K562 (cell line): ENCODE results near the gene SERTAD2. TPM values are rescaled to one million over a fixed set of nuclear protein-coding genes. Genes with fewer than 3 reads are reported as not detected.

Experiments
- CHCHD3 ChIP-seq: fragments of 250-450 bp; sonication (Bioruptor Pico); IDR thresholded peaks from 2 replicates; pipeline ENCODE4 v2.1.2; 2022; ENCODE audit warnings: mild to moderate bottlenecking
- CTBP1 ChIP-seq: fragments of 450-650 bp; IDR thresholded peaks from 2 replicates; pipeline ENCODE4 v1.6.1; 2016; ENCODE audit warnings: borderline replicate concordance
- EP400 ChIP-seq: fragments of 450-650 bp; IDR thresholded peaks from 2 replicates; pipeline ENCODE4 v1.6.1; 2017; ENCODE audit warnings: antibody characterized with exemption, mild to moderate bottlenecking, moderate library complexity
- GABPB1 ChIP-seq: sonication (generic); formaldehyde crosslinking; IDR thresholded peaks from 2 replicates; pipeline ENCODE4 v1.8.0; 2022; ENCODE audit warnings: mild to moderate bottlenecking, missing genetic modification reagents
- HNRNPL ChIP-seq: fragments of 200-400 bp; formaldehyde crosslinking; IDR thresholded peaks from 2 replicates; pipeline ENCODE4 v1.6.1; 2017; ENCODE audit warnings: low read depth, mild to moderate bottlenecking, low read length
- KAT7 ChIP-seq: sonication (generic); formaldehyde crosslinking; IDR thresholded peaks from 2 replicates; pipeline ENCODE4 v1.8.0; 2022; ENCODE audit warnings: missing genetic modification reagents, mild to moderate bottlenecking, borderline replicate concordance
- MIER1 ChIP-seq: fragments of 450-650 bp; IDR thresholded peaks from 2 replicates; pipeline ENCODE4 v1.6.1; 2016; ENCODE audit warnings: antibody characterized with exemption, mild to moderate bottlenecking, low read depth
- POLR2H ChIP-seq: IDR thresholded peaks from 2 replicates; pipeline ENCODE4 v1.6.1; 2016; ENCODE audit warnings: missing genetic modification characterization, low read depth, mild to moderate bottlenecking, control low read depth, missing compliant biosample characterization, moderate library complexity
- SMAD4 ChIP-seq: fragments of 250-450 bp; sonication (Bioruptor Pico); conservative IDR thresholded peaks from 2 replicates; pipeline ENCODE4 v1.8.0; 2021; ENCODE audit warnings: inconsistent platforms, mild to moderate bottlenecking, moderate library complexity
- STAT5B ChIP-seq: fragments of 250-450 bp; sonication (Bioruptor Pico); IDR thresholded peaks from 2 replicates; pipeline ENCODE4 v1.8.0; 2021; ENCODE audit warnings: mild to moderate bottlenecking, inconsistent platforms
- ZNF561 ChIP-seq: fragments of 450-650 bp; formaldehyde crosslinking; conservative IDR thresholded peaks from 2 replicates; pipeline ENCODE4 v1.4.0; 2020; ENCODE audit warnings: mild to moderate bottlenecking, moderate library complexity
- polyA plus RNA-seq, 8 experiments: library from polyadenylated mRNA; depleted of rRNA in 4 of 8; stranded (reverse) in 5 of 8; unstranded in 3 of 8; fragments of >200 nt; fragmentation: Nextera tagmentation in 2 of 8; fragmentation: Illumina TruSeq in 1 of 8; extraction: Ambion mirVana in 2 of 8; extraction: Trizol in 1 of 8; gene quantifications; 2 replicates each; pipeline versions ENCODE4 v1.2.1 to v1.2.3, GENCODE V29; 2011 to 2014; ENCODE audit warnings: inconsistent platforms in 1 of 8, missing spikeins in 1 of 8
- total RNA-seq, 7 experiments: library from RNA; depleted of rRNA in 6 of 7; stranded (reverse); fragments of >200 nt in 6 of 7; fragmentation: Illumina TruSeq in 2 of 7; extraction: Trizol in 2 of 7; gene quantifications; 2 replicates each; pipeline versions ENCODE4 v1.2.1 to v1.2.3, GENCODE V29; 2011 to 2021; ENCODE audit warnings: low replicate concordance in 1 of 7
- TF ChIP-seq, protein P1 (sequence below): fragments of 250-450 bp; sonication (Bioruptor Pico); IDR thresholded peaks from 2 replicates; pipeline ENCODE4 v1.4.0; 2020
- TF ChIP-seq, protein P2 (sequence below): IDR thresholded peaks from 2 replicates; pipeline ENCODE4 v1.6.1; 2012; ENCODE audit warnings: low read depth, low read length, improper control_type of control experiment, borderline replicate concordance
- TF ChIP-seq, protein P3 (sequence below), 2 experiments: fragments of 450-650 bp; IDR thresholded peaks; 2 replicates each; pipeline ENCODE4 v1.6.1; 2018; ENCODE audit warnings: mild to moderate bottlenecking in 2 of 2, low read depth in 1 of 2; ENCODE audit not compliant: partially characterized antibody in 2 of 2
- TF ChIP-seq, protein P4 (sequence below): fragments of 450-650 bp; formaldehyde crosslinking; IDR thresholded peaks from 2 replicates; pipeline ENCODE4 v1.4.0; 2022; ENCODE audit warnings: mild to moderate bottlenecking, moderate library complexity

SERTAD2 gene
- total and polyA plus RNA-seq, 9 of the 15 experiments (the other 6 are each of a cell fraction or from before 2014, with no cell fraction given), result 3.0 to 12.5 (median 6.1) TPM

DNA sequence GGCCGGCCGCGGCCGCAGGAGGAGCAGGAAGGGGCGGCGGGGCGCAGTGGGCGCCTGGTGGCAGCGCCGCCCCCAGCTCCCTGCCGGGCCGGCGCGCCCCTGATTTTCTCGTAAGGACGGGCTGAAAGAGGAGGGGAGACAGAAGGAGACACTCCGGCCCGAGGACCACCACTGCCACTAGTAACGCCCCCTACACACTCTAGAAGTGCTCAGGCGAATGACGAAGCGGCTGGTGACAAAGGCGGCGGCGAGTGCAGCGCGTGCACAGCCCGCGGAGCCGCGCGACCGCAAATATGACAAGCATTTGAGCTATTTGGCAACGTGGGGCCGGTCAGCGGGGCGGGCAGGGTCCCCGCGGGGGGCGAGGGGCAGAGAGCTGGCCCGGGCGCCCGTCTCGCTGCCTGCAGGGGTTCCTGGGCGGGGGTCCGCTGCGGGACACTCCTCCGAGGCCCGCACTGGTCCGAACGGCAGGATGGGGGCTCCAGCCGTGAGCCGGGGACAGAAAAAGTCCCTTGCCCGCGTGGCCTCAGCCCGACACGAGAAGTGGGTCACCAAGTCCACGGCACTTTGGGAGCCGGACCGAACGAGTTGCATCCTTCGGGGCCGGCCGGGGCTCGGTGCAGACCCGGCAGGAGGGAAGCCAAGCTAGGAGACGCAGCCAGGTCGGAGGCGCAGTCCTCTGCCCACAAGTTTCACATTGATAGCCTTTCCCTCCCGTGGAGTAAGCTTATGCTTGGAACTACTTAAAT, 524 bp upstream of the SERTAD2 start (continued):
- TF ChIP-seq KAT7, result peak; percentile 71
- no peak for TF ChIP-seq CHCHD3 (CRISPR knock-in tag)
- no peak for TF ChIP-seq MIER1
- TF ChIP-seq STAT5B (CRISPR knock-in tag), result no peak
- TF ChIP-seq EP400, result 0 out of 2 replicates have a peak, but pooled peaks have one; percentile 39
- TF ChIP-seq, protein P1, sequence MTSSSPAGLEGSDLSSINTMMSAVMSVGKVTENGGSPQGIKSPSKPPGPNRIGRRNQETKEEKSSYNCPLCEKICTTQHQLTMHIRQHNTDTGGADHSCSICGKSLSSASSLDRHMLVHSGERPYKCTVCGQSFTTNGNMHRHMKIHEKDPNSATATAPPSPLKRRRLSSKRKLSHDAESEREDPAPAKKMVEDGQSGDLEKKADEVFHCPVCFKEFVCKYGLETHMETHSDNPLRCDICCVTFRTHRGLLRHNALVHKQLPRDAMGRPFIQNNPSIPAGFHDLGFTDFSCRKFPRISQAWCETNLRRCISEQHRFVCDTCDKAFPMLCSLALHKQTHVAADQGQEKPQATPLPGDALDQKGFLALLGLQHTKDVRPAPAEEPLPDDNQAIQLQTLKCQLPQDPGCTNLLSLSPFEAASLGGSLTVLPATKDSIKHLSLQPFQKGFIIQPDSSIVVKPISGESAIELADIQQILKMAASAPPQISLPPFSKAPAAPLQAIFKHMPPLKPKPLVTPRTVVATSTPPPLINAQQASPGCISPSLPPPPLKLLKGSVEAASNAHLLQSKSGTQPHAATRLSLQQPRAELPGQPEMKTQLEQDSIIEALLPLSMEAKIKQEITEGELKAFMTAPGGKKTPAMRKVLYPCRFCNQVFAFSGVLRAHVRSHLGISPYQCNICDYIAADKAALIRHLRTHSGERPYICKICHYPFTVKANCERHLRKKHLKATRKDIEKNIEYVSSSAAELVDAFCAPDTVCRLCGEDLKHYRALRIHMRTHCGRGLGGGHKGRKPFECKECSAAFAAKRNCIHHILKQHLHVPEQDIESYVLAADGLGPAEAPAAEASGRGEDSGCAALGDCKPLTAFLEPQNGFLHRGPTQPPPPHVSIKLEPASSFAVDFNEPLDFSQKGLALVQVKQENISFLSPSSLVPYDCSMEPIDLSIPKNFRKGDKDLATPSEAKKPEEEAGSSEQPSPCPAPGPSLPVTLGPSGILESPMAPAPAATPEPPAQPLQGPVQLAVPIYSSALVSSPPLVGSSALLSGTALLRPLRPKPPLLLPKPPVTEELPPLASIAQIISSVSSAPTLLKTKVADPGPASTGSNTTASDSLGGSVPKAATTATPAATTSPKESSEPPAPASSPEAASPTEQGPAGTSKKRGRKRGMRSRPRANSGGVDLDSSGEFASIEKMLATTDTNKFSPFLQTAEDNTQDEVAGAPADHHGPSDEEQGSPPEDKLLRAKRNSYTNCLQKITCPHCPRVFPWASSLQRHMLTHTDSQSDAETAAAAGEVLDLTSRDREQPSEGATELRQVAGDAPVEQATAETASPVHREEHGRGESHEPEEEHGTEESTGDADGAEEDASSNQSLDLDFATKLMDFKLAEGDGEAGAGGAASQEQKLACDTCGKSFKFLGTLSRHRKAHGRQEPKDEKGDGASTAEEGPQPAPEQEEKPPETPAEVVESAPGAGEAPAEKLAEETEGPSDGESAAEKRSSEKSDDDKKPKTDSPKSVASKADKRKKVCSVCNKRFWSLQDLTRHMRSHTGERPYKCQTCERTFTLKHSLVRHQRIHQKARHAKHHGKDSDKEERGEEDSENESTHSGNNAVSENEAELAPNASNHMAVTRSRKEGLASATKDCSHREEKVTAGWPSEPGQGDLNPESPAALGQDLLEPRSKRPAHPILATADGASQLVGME (CRISPR knock-in tag), result no peak
- no peak for TF ChIP-seq ZNF561 (CRISPR knock-in tag)
- TF ChIP-seq, protein P2, sequence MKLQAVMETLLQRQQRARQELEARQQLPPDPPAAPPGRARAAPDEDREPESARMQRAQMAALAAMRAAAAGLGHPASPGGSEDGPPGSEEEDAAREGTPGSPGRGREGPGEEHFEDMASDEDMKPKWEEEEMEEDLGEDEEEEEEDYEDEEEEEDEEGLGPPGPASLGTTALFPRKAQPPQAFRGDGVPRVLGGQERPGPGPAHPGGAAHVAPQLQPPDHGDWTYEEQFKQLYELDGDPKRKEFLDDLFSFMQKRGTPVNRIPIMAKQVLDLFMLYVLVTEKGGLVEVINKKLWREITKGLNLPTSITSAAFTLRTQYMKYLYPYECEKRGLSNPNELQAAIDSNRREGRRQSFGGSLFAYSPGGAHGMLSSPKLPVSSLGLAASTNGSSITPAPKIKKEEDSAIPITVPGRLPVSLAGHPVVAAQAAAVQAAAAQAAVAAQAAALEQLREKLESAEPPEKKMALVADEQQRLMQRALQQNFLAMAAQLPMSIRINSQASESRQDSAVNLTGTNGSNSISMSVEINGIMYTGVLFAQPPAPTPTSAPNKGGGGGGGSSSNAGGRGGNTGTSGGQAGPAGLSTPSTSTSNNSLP, result no peak
- peak; percentile 51; the same call in 1 of the 2 replicates for TF ChIP-seq CTBP1
- TF ChIP-seq, protein P3, sequence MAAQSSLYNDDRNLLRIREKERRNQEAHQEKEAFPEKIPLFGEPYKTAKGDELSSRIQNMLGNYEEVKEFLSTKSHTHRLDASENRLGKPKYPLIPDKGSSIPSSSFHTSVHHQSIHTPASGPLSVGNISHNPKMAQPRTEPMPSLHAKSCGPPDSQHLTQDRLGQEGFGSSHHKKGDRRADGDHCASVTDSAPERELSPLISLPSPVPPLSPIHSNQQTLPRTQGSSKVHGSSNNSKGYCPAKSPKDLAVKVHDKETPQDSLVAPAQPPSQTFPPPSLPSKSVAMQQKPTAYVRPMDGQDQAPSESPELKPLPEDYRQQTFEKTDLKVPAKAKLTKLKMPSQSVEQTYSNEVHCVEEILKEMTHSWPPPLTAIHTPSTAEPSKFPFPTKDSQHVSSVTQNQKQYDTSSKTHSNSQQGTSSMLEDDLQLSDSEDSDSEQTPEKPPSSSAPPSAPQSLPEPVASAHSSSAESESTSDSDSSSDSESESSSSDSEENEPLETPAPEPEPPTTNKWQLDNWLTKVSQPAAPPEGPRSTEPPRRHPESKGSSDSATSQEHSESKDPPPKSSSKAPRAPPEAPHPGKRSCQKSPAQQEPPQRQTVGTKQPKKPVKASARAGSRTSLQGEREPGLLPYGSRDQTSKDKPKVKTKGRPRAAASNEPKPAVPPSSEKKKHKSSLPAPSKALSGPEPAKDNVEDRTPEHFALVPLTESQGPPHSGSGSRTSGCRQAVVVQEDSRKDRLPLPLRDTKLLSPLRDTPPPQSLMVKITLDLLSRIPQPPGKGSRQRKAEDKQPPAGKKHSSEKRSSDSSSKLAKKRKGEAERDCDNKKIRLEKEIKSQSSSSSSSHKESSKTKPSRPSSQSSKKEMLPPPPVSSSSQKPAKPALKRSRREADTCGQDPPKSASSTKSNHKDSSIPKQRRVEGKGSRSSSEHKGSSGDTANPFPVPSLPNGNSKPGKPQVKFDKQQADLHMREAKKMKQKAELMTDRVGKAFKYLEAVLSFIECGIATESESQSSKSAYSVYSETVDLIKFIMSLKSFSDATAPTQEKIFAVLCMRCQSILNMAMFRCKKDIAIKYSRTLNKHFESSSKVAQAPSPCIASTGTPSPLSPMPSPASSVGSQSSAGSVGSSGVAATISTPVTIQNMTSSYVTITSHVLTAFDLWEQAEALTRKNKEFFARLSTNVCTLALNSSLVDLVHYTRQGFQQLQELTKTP (IDR thresholded peaks at IDR 0.05; ENCODE audit: low read depth in 1 of 2, partially characterized antibody in 2 of 2), result no peak
- no peak for TF ChIP-seq HNRNPL
- TF ChIP-seq, protein P4, sequence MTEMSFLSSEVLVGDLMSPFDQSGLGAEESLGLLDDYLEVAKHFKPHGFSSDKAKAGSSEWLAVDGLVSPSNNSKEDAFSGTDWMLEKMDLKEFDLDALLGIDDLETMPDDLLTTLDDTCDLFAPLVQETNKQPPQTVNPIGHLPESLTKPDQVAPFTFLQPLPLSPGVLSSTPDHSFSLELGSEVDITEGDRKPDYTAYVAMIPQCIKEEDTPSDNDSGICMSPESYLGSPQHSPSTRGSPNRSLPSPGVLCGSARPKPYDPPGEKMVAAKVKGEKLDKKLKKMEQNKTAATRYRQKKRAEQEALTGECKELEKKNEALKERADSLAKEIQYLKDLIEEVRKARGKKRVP (CRISPR knock-in tag), result no peak
- peak; percentile 68; the same call in 1 of the 2 replicates for TF ChIP-seq GABPB1
- peak; percentile 75 for TF ChIP-seq SMAD4
- TF ChIP-seq POLR2H (tag), result peak; percentile 93
